ENCODE results near the gene CMSS1. TPM values are rescaled to one million over a fixed set of nuclear protein-coding genes. Genes with fewer than 3 reads are reported as not detected.

Gene CMSS1
- total RNA-seq, 2 donors from 2014 or later, result 18.1 to 22.7 TPM

DNA sequence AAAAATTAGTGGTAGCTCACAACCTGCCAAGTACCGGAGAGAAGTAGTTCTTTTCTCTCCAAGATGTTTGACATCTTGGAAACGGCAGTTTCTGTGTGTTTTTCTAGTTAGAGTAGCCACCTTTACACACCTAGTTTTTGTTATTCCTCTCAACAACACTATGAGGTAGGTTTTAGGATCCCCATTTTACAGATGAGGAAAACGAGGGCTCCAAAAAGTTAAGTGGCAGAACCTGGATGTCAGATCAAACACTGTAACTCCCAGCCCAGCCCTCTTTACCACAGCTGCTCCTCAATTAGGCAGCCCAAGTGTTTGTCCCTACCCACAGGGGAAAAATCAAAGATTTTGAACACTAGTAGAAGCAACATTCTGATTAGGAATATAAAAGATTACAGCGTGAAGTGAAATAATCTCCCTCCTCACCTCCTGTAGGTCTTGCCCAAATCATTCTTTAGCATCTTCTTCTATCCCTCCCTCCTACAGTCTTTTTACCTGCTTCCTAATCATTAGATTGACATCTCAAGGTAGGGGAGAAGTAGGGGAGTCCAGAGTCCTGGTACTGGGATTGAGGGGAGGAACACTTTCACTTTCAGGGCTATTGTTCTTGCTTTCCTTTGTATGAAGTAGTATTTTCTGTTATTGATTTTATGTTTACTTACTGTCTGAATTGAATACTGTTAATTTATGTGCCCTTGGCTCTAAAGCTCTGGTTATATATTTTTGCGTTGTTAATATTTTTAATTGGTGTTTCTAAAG lies 142.6 kb downstream of the CMSS1 start:
- Histone ChIP-seq H3K27me3 (replicated peaks; ENCODE audit: insufficient read depth) (no peaks in the 10 kb centered on the region), H3K4me3 (peak overlapping the region; percentile 53), H3K36me3 (no peaks in the 10 kb centered on the region), H3K27ac (peak overlapping the region; percentile 75 to 92), H3K4me1 (ENCODE audit: control insufficient read depth in 1 of 2, low read depth in 2 of 2) (peaks cover 25 to 84% of the 10 kb centered on the region in 2 donors), H3K9me3 (no peaks in the 10 kb centered on the region)
- DNase-seq (ENCODE audit: low spot score), result no peak
- TF ChIP-seq CTCF (IDR thresholded peaks at IDR 0.05), result no peak
- no peak for ATAC-seq (ENCODE audit: insufficient number of reproducible peaks, low FRiP score, low read depth)

- H3K36me3 ChIP-seq, result no peaks in the 10 kb centered on the region
- DNase-seq (ENCODE audit: low spot score) (no peak), ATAC-seq (ENCODE audit: insufficient number of reproducible peaks, low FRiP score, low read depth) (no peak)
- no peaks in the 10 kb centered on the region for H3K9me3 ChIP-seq
- no peaks in the 10 kb centered on the region for H3K27me3 ChIP-seq (replicated peaks; ENCODE audit: insufficient read depth)
- H3K4me3 ChIP-seq, result peak overlapping the region; percentile 53
- no peak for TF ChIP-seq CTCF (IDR thresholded peaks at IDR 0.05)
- peaks cover 31 to 85% of the 10 kb centered on the region in 2 donors for H3K4me1 ChIP-seq (ENCODE audit: control insufficient read depth in 1 of 2, low read depth in 2 of 2)
- H3K27ac ChIP-seq, result peak overlapping the region; percentile 75 to 92
These were observed 143.3 kb downstream of the CMSS1 start for GRCh38 chr3:99960941-99961340.

- DNase-seq (ENCODE audit: low spot score) (no peak), ATAC-seq (ENCODE audit: insufficient number of reproducible peaks, low FRiP score, low read depth) (no peak)
- H3K27ac ChIP-seq, result peak overlapping the region; percentile 75 to 92
- H3K27me3 ChIP-seq (replicated peaks; ENCODE audit: insufficient read depth), result no peaks in the 10 kb centered on the region
- H3K4me1 ChIP-seq (ENCODE audit: control insufficient read depth in 1 of 2, low read depth in 2 of 2), result peaks cover 37 to 92% of the 10 kb centered on the region in 2 donors
- H3K36me3 ChIP-seq, result no peaks in the 10 kb centered on the region
- H3K9me3 ChIP-seq, result no peaks in the 10 kb centered on the region
- no peak for TF ChIP-seq CTCF (IDR thresholded peaks at IDR 0.05)
- H3K4me3 ChIP-seq, result no peak overlapping the region
These were observed 144.3 kb downstream of the CMSS1 start for GRCh38 chr3:99961756-99962515.

- H3K27me3 ChIP-seq (replicated peaks; ENCODE audit: insufficient read depth), result no peaks in the 10 kb centered on the region
- ATAC-seq (ENCODE audit: insufficient number of reproducible peaks, low FRiP score, low read depth) (no peak), DNase-seq (ENCODE audit: low spot score) (no peak)
- peaks cover 40 to 91% of the 10 kb centered on the region in 2 donors for H3K4me1 ChIP-seq (ENCODE audit: control insufficient read depth in 1 of 2, low read depth in 2 of 2)
- H3K4me3 ChIP-seq, result no peak overlapping the region
- H3K27ac ChIP-seq, result peak overlapping the region; percentile 75 to 92
- no peak for TF ChIP-seq CTCF (IDR thresholded peaks at IDR 0.05)
- no peaks in the 10 kb centered on the region for H3K9me3 ChIP-seq
- no peaks in the 10 kb centered on the region for H3K36me3 ChIP-seq
These were observed 145.0 kb downstream of the CMSS1 start for GRCh38 chr3:99962703-99963102.

DNA sequence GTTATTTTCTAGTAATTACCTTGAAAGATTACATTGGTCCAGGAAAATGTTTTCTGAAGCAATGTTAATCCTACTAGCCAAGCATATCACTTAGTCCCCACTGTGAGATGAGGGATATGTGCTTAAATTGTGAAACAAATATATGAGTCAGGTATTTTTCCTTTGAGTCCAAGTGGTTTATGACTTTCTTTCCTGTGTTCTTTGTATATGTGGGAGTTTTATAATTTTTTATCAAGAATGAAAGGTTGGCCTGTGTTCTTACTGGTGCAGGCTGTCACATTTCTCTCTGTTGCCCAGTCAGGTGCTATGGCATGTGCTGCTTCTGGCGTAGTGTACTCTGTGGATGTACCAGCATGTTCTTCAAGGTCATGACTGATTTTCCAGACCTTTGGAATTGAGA lies 147.4 kb downstream of the CMSS1 start:
- no peaks in the 10 kb centered on the region for H3K27me3 ChIP-seq (replicated peaks; ENCODE audit: insufficient read depth)
- H3K4me1 ChIP-seq (ENCODE audit: control insufficient read depth in 1 of 2, low read depth in 2 of 2), result peaks cover 41 to 79% of the 10 kb centered on the region in 2 donors
- no peaks in the 10 kb centered on the region for H3K36me3 ChIP-seq
- TF ChIP-seq CTCF (IDR thresholded peaks at IDR 0.05), result no peak
- H3K27ac ChIP-seq, result peak overlapping the region; percentile 83 to 91
- no peaks in the 10 kb centered on the region for H3K9me3 ChIP-seq
- ATAC-seq (ENCODE audit: insufficient number of reproducible peaks, low FRiP score, low read depth) (no peak), DNase-seq (ENCODE audit: low spot score) (no peak)
- H3K4me3 ChIP-seq, result no peak overlapping the region
